Stimulated activated CD4-positive, alpha-beta T cell treated with anti-CD3 and anti-CD28 coated beads, Interleukin-15, amount 100 ng/mL, for 1 hour (primary cell): Measurements from ENCODE around the gene RMDN2.
A peak's percentile ranks its signal among the peaks of the same experiment; 100 is the strongest.
"Not testable (repeated sequence)": the region's sequence is repeated elsewhere in the genome, so short reads cannot be mapped to it uniquely, and the experiment has no call there.

Experiments
- DNase-seq, 2 donors: peaks; one replicate each; pipeline ENCODE4 v3.0.0-alpha.2; 2020; ENCODE audit warnings: low read depth in 1 of 2, low spot score in 1 of 2

RMDN2 gene

GRCh38 chr2:37930392-37930791 is 5.3 kb downstream of the RMDN2 start:
- DNase-seq, result not testable (repeated sequence)

DNA sequence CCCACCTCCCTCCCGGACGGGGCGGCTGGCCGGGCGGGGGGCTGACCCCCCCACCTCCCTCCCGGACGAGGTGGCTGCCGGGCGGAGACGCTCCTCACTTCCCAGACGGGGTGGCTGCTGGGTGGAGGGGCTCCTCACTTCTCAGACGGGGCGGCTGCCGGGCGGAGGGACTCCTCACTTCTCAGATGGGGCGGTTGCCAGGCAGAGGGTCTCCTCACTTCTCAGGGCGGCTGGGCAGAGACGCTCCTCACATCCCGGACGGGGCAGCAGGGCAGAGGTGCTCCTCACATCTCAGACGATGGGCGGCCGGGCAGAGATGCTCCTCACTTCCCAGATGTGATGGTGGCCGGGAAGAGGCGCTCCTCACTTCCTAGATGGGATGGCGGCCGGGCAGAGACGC is 7.8 kb downstream of the RMDN2 start:
- DNase-seq, result not testable (repeated sequence)

DNA sequence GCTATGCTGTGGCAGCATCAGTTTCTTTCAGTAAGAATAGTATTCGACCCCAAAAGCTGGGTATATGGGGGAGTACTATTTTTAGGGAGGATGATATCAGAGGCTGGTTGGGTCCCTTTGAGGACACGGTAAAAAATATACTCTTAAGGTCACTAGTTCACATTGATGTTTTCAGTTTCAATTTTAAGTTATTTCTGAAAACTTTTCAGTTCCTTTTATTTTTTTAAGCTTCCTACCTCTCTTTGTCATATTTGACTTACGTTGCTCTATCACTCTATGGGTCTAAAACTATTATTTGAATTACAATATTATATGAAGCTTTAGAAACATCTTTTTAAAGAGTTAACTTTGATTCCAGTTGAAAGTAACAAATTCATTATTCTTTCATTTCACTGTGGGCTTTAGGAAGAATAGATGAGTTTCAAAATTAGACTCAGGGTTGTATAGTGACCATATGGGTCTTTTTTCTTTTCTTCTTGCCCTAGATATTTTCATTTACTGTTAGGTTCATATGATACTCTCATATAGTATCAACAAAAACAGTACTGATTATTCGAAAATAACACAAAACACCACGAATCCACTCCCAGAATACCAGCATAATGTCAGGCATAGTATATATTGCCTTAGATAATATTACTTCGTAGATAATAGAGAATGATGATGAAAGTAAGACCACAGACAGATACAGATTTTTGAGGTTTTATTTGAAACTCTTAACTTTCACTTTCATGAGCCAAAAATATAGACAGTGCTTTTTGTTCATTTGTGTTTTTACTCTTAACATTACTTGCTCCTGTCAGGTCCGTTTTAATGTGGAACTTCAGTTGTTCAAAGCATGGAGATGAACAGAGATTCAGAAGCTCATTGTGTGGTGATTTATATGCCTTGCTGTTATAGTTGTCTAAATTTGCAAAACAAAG is 9.8 kb downstream of the RMDN2 start:
- DNase-seq, result no peak

GRCh38 chr2:37937568-37937967 is 12.5 kb downstream of the RMDN2 start:
- not testable (repeated sequence) for DNase-seq

GRCh38 chr2:37941267-37941666 is 16.2 kb downstream of the RMDN2 start:
- not testable (repeated sequence) for DNase-seq

- DNase-seq, result no peak
These were observed 19.2 kb downstream of the RMDN2 start for GRCh38 chr2:37944268-37944667.

DNA sequence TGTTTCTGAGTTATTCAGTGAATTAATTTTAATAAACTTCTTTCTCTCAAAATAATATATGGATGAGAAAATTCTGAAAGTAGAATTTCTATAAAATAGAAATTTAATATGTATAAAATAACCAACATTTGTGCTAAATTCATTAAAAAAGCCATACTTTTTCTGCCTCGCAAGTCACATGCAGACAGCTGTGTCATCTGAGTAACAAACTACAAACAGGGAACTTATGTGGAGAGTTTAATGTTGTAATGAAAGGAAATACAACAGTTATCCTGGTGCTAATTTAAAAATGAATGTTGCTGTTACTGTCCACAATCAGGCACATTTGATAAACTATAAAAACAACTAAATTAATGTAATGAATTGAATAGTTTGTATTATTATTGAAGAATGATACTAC is 22.2 kb downstream of the RMDN2 start:
- DNase-seq, result no peak

GRCh38 chr2:37962018-37962739 is 37.1 kb downstream of the RMDN2 start:
- not testable (repeated sequence) for DNase-seq

- DNase-seq, result not testable (repeated sequence)
These were observed 37.6 kb downstream of the RMDN2 start for GRCh38 chr2:37962740-37963121.

- not testable (repeated sequence) for DNase-seq
These were observed 38.8 kb downstream of the RMDN2 start for GRCh38 chr2:37963901-37964300.

- no peak for DNase-seq
These were observed 41.2 kb downstream of the RMDN2 start for GRCh38 chr2:37966326-37966725.

DNA sequence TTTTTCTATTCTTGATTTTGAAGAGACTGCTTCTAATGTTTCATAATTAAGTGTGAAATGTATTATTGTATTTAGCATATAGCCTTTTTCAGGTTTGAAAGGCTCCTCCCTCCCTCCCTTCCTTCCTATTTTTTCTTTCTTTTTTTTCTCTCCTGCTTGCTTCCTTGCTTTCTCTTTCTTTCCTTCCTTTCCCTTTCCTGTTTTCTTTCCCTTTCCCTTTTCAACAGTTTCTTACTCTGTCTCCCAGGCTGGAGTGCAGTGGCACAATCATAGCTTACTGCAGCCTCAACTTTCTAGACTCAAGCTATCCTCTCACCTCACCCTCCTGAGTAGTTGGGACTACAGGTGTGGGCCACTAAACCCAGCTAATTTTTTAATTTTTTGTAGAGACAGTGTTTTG is 44.6 kb downstream of the RMDN2 start:
- DNase-seq, result no peak

GRCh38 chr2:37971971-37972370 is 46.9 kb downstream of the RMDN2 start:
- no peak for DNase-seq

DNA sequence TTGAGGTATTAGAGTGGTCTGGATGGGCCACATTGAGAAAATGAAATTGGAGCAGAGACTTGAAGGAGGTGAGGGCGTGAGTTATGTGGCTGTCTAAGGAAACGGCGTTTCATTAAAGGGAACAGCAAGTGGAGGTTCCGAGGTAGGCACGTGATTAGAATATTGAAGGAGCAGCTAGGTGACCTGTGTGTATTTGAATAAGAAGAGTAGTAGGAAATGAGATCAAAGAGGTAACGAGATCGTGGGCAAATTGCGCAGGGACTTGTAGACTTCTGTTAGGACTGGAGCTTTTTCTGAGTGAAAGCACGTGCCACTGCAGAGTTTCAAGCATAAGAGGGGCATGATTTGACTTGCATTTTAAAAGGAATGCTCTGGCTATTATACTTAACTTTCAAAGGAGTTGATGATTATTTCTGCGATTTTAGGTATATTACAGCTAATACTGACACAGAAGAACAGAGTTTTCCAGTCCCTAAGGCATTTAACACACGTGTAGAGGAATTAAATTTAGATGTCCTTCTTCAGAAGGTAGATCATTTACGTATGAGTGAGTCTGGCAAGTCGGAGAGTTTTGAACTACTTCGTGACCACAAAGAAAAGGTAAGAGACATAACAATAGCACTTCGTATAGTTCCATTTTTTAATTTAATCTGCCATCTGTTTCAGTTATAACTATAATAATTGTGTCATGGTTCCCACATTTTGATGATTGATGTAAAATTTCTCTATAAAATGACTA is 48.7 kb downstream of the RMDN2 start:
- DNase-seq, result no peak

GRCh38 chr2:37975808-37976207 is 50.7 kb downstream of the RMDN2 start:
- DNase-seq, result no peak

GRCh38 chr2:37976411-37976810 is 51.3 kb downstream of the RMDN2 start:
- no peak for DNase-seq

- peak; percentile 31 to 34 for DNase-seq
These were observed 57.1 kb downstream of the RMDN2 start for GRCh38 chr2:37982147-37982582.

DNA sequence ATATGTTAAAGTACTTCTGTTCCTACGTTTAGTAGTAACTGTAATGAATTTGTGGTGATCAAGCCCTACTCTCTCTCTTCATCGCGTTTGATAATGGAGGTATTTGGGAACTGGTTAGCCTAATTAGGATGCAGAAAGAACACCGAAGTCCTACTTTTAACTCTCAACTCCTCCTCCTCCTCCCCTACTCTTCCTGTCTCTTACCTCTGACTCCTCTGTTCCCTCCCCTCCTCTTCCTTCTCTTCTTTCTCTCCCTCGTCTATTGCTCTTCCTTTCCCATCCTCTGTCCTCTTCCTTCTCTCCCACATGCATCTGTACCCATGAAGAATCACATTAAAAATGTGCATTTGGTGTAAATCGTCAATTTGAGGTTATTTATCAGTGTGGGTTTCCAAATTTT is 57.8 kb downstream of the RMDN2 start:
- DNase-seq, result no peak

DNA sequence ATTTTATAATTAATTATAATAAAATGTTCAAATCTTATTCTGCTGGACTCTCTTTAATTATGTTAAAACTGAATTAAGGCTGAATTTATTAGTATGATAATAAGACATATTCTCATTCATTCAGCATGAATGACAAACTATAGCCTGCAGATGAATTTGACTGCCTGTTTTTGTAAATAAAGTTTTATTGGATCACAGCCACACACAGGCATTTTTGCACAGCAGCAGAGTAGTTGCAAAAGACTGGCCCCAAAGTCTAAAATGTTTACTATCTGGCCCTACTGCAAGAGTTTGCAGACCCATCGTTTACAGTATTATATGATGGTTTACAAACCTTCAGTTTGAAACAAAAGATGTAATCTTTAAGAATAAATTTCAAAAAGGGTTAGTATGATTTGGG is 58.6 kb downstream of the RMDN2 start:
- DNase-seq, result no peak

DNA sequence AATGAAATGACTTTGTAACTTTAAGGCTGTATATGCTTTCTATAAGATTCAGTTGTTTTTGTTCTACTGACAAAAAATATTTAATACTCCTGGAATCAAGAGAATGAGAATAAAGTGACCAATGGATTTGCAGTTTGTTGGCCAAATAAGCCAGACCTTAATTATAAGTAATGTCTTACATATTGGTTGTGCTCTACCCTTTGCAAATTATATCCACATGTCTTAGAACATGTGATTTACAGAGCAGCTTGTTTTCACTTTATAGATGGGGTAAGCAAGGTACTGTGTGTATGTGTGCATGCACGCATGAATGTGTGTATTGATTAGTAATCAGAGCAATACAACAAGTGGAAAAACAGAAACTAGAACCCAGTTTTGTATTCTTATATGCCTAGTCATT is 59.1 kb downstream of the RMDN2 start:
- DNase-seq, result no peak

- DNase-seq, result no peak
These were observed 59.5 kb downstream of the RMDN2 start for GRCh38 chr2:37984589-37984988.

DNA sequence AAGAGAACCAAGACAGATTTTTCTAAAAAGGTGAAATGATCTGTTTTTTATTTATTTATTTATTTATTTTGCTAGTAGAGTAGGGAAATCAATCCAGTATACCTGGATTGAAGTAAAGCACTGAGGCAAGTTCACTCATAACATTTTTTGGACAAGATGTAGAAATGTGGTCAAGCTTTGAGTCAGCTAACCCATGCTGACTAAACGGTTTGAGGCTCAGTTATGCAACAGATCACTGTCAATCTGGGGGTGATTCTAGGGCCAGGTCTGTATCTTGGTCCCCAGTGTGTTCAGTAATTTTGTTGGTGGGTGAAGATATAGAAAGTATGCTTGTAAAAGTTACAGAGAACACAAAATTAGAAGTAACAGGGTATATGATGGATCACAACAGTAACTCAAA is 60.2 kb downstream of the RMDN2 start:
- no peak for DNase-seq
